HCT116 (cell line): ENCODE measurements around the gene FITM1.

Experiments
- CEBPB ChIP-seq: IDR thresholded peaks from 2 replicates; pipeline ENCODE4 v1.6.1; 2012; ENCODE audit warnings: low read depth
- EZH2 ChIP-seq: fragments of 200-600 bp; sonication (generic); IDR thresholded peaks from 2 replicates; pipeline ENCODE4 v1.6.1; 2017; ENCODE audit warnings: antibody characterized with exemption, mixed run types
- POLR2A ChIP-seq: IDR thresholded peaks from 2 replicates; pipeline ENCODE4 v1.7.0; 2011; ENCODE audit warnings: borderline replicate concordance; ENCODE audit not compliant: insufficient read depth, insufficient read length; ENCODE audit errors: extremely low read depth
- POLR2AphosphoS5 ChIP-seq: IDR thresholded peaks from 2 replicates; pipeline ENCODE4 v1.6.1; 2011; ENCODE audit warnings: mild to moderate bottlenecking, low read depth, low read length, moderate library complexity
- SIN3A ChIP-seq: IDR thresholded peaks from 2 replicates; pipeline ENCODE4 v1.6.1; 2012; ENCODE audit warnings: low read depth
- YY1 ChIP-seq: IDR thresholded peaks from 2 replicates; pipeline ENCODE4 v1.6.1; 2011; ENCODE audit warnings: low read length, low read depth, moderate library complexity, mild to moderate bottlenecking; ENCODE audit not compliant: insufficient replicate concordance; ENCODE audit errors: extremely low read depth
- TF ChIP-seq, protein P1 (sequence below): IDR thresholded peaks from 2 replicates; pipeline ENCODE4 v1.6.1; 2012; ENCODE audit warnings: low read depth
- TF ChIP-seq, protein P2 (sequence below): IDR thresholded peaks from 2 replicates; pipeline ENCODE4 v1.6.1; 2012
- TF ChIP-seq, protein P3 (sequence below), 3 experiments: fragments of 200-600 bp in 1 of 3; sonication (generic) in 1 of 3; IDR thresholded peaks in 2 of 3; conservative IDR thresholded peaks in 1 of 3; 2 replicates each; pipeline ENCODE4 v1.5.1; 2012 to 2017; ENCODE audit warnings: low read depth in 2 of 3, low read length in 2 of 3, antibody characterized with exemption in 1 of 3, borderline replicate concordance in 1 of 3, control low read depth in 1 of 3, mild to moderate bottlenecking in 1 of 3, mixed read lengths in 1 of 3, mixed run types in 1 of 3, moderate library complexity in 1 of 3; ENCODE audit not compliant: insufficient read depth in 1 of 3

DNA sequence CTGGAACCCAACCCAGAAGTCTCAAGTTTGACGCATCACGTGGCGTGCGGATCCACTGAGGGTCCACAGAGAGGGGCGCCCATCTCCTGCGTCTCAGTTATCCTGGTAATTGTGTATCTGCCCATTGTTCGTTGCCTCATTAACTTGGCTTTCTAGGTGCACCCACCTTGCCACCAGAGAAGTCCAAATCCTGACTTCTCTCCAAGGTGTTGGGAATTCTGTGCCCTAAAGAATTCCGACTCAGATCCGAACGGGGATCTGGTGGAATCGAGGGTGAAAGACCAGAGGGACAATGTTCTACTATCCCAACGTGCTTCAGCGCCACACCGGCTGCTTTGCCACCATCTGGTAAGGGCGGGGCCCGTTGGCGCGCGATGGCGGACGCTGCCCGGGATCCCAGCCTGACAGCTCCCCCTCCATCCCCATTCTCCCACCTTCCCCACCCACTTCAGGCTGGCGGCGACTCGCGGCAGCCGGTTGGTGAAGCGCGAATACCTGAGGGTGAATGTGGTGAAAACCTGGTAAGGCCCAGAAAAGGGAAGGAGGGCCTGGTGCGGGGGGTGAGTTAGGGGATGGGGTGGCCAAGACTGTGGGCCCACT is 41.9 kb downstream of the FITM1 start:
- no peak for TF ChIP-seq POLR2AphosphoS5
- TF ChIP-seq, protein P1, sequence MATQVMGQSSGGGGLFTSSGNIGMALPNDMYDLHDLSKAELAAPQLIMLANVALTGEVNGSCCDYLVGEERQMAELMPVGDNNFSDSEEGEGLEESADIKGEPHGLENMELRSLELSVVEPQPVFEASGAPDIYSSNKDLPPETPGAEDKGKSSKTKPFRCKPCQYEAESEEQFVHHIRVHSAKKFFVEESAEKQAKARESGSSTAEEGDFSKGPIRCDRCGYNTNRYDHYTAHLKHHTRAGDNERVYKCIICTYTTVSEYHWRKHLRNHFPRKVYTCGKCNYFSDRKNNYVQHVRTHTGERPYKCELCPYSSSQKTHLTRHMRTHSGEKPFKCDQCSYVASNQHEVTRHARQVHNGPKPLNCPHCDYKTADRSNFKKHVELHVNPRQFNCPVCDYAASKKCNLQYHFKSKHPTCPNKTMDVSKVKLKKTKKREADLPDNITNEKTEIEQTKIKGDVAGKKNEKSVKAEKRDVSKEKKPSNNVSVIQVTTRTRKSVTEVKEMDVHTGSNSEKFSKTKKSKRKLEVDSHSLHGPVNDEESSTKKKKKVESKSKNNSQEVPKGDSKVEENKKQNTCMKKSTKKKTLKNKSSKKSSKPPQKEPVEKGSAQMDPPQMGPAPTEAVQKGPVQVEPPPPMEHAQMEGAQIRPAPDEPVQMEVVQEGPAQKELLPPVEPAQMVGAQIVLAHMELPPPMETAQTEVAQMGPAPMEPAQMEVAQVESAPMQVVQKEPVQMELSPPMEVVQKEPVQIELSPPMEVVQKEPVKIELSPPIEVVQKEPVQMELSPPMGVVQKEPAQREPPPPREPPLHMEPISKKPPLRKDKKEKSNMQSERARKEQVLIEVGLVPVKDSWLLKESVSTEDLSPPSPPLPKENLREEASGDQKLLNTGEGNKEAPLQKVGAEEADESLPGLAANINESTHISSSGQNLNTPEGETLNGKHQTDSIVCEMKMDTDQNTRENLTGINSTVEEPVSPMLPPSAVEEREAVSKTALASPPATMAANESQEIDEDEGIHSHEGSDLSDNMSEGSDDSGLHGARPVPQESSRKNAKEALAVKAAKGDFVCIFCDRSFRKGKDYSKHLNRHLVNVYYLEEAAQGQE, result no peak
- no peak for TF ChIP-seq SIN3A
- no peak for TF ChIP-seq YY1
- TF ChIP-seq, protein P2, sequence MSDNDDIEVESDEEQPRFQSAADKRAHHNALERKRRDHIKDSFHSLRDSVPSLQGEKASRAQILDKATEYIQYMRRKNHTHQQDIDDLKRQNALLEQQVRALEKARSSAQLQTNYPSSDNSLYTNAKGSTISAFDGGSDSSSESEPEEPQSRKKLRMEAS, result no peak
- TF ChIP-seq POLR2A, result no peak
- TF ChIP-seq, protein P3, sequence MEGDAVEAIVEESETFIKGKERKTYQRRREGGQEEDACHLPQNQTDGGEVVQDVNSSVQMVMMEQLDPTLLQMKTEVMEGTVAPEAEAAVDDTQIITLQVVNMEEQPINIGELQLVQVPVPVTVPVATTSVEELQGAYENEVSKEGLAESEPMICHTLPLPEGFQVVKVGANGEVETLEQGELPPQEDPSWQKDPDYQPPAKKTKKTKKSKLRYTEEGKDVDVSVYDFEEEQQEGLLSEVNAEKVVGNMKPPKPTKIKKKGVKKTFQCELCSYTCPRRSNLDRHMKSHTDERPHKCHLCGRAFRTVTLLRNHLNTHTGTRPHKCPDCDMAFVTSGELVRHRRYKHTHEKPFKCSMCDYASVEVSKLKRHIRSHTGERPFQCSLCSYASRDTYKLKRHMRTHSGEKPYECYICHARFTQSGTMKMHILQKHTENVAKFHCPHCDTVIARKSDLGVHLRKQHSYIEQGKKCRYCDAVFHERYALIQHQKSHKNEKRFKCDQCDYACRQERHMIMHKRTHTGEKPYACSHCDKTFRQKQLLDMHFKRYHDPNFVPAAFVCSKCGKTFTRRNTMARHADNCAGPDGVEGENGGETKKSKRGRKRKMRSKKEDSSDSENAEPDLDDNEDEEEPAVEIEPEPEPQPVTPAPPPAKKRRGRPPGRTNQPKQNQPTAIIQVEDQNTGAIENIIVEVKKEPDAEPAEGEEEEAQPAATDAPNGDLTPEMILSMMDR (IDR thresholded peaks at IDR 0.05 in 2 of 3, conservative IDR thresholded peaks at IDR 0.05 in 1 of 3; ENCODE audit: borderline replicate concordance in 1 of 3, insufficient read depth in 1 of 3, low read depth in 2 of 3, low read length in 2 of 3), result no peak
- TF ChIP-seq CEBPB, result no peak
- no peak for TF ChIP-seq EZH2
